Measurements from ENCODE around the gene TMEM266. TPM values are rescaled to one million over a fixed set of nuclear protein-coding genes. Genes with fewer than 3 reads are reported as not detected.

The TMEM266 gene
- total RNA-seq, 6 donors from 2014 or later = 0.59 to 2.4 (median 1.2) TPM; not detected in 1

DNA sequence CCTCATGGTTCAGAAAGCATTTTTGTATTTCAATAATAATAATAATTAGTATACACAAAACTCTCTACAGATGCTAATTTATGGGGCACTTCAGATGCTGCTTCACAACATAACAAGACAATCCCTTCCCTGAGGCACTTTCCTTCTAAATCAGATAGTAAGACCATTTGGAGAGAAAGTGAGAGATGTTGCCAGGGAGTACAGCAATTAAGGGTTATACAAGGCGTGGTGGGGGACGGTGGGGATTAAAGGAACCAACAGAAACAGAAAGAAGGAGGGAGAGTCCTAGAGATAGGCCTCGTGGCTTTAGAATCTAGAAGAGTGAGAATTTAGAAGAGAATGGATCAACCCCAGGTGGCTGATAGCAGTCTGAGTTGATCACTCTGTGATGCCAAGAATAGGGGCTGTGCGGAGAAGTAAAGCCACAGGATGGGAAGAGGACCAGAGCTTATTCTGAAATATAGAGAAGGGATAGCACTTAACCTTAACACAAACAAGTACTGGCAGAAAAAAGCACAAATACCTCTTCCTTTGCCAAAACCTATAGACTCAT is 174.6 kb downstream of the TMEM266 start:
- 78 to 92% methylated on average over 4 of the region's 4 CpGs for WGBS, 2 donors
- no peak for ATAC-seq (ENCODE audit: low FRiP score in 2 of 2)
- H3K4me3 ChIP-seq = no peak overlapping the region
- no peak overlapping the region for H3K27ac ChIP-seq
- H3K27me3 ChIP-seq = no peaks in the 10 kb centered on the region
- H3K4me1 ChIP-seq = no peaks in the 10 kb centered on the region
- TF ChIP-seq, protein P1, sequence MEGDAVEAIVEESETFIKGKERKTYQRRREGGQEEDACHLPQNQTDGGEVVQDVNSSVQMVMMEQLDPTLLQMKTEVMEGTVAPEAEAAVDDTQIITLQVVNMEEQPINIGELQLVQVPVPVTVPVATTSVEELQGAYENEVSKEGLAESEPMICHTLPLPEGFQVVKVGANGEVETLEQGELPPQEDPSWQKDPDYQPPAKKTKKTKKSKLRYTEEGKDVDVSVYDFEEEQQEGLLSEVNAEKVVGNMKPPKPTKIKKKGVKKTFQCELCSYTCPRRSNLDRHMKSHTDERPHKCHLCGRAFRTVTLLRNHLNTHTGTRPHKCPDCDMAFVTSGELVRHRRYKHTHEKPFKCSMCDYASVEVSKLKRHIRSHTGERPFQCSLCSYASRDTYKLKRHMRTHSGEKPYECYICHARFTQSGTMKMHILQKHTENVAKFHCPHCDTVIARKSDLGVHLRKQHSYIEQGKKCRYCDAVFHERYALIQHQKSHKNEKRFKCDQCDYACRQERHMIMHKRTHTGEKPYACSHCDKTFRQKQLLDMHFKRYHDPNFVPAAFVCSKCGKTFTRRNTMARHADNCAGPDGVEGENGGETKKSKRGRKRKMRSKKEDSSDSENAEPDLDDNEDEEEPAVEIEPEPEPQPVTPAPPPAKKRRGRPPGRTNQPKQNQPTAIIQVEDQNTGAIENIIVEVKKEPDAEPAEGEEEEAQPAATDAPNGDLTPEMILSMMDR (IDR thresholded peaks at IDR 0.05) = no peak
- TF ChIP-seq EP300 (IDR thresholded peaks at IDR 0.05) (no peak), POLR2AphosphoS5 (IDR thresholded peaks at IDR 0.05) (no peak), POLR2A (IDR thresholded peaks at IDR 0.05) (no peak)
- DNase-seq = no peak
- peaks cover 0 to 13% (median 8%) of the 10 kb centered on the region in 4 donors for H3K36me3 ChIP-seq
- no peaks in the 10 kb centered on the region for H3K9me3 ChIP-seq

GRCh38 chr15:76235186-76235826 is 175.5 kb downstream of the TMEM266 start:
- WGBS, 2 donors = 75 to 90% methylated on average over 3 of the region's 3 CpGs
- Histone ChIP-seq H3K4me1 (no peaks in the 10 kb centered on the region), H3K27me3 (no peaks in the 10 kb centered on the region), H3K36me3 (peaks cover 0 to 9% (median 6%) of the 10 kb centered on the region in 4 donors), H3K27ac (no peak overlapping the region), H3K9me3 (no peaks in the 10 kb centered on the region), H3K4me3 (no peak overlapping the region)
- ATAC-seq (ENCODE audit: low FRiP score in 2 of 2) (peak in 1 of 2 donors; percentile 41), DNase-seq (no peak)
- TF ChIP-seq POLR2AphosphoS5 (IDR thresholded peaks at IDR 0.05) (no peak), POLR2A (IDR thresholded peaks at IDR 0.05) (no peak)
- TF ChIP-seq, protein P1 (IDR thresholded peaks at IDR 0.05) = peak in 5 of 6 experiments; percentile 20 to 44 (median 33)

DNA sequence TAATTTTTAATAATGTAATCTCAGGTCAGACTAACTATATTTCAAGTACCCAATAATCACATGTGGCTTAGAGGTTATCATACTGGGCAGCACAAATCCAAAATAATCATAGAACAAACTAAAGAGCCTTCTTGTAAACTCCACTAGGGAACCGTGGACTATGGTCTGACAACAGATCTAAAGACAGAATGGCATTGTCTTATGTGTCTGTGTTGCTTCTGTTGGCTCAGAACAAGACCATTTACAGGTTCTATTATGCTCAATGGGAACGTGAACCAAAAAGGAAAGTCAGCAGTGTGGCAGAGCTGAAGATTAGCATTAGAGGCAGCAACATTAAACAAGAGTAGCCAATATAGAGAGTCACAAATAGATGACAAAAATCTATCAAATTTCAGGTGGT is 176.6 kb downstream of the TMEM266 start:
- H3K27me3 ChIP-seq = no peaks in the 10 kb centered on the region
- H3K4me3 ChIP-seq = no peak overlapping the region
- H3K9me3 ChIP-seq = no peaks in the 10 kb centered on the region
- no peaks in the 10 kb centered on the region for H3K4me1 ChIP-seq
- H3K27ac ChIP-seq = no peak overlapping the region
- ATAC-seq (ENCODE audit: low FRiP score in 2 of 2) (no peak), DNase-seq (no peak)
- no peak for TF ChIP-seq POLR2A (IDR thresholded peaks at IDR 0.05)
- TF ChIP-seq, protein P1 (IDR thresholded peaks at IDR 0.05) = no peak
- H3K36me3 ChIP-seq = no peaks in the 10 kb centered on the region
- WGBS, 2 donors = 80 to 81% methylated on average over 2 of the region's 2 CpGs

- Histone ChIP-seq H3K36me3 (peaks cover 0 to 6% (median 0%) of the 10 kb centered on the region in 4 donors), H3K27ac (no peak overlapping the region), H3K9me3 (no peaks in the 10 kb centered on the region), H3K4me3 (no peak overlapping the region), H3K27me3 (no peaks in the 10 kb centered on the region), H3K4me1 (no peaks in the 10 kb centered on the region)
- DNase-seq (no peak), ATAC-seq (ENCODE audit: low FRiP score in 2 of 2) (no peak)
- no peak for TF ChIP-seq POLR2AphosphoS5 (IDR thresholded peaks at IDR 0.05)
- TF ChIP-seq EP300 (IDR thresholded peaks at IDR 0.05) = no peak
- TF ChIP-seq, protein P1 (IDR thresholded peaks at IDR 0.05) = no peak
- WGBS, 2 donors = 85 to 86% methylated on average over 1 of the region's 1 CpG
Observed at GRCh38 chr15:76239786-76240185, 180.0 kb downstream of the TMEM266 start.

All from upper lobe of left lung (tissue), 6 donors.